Neural crest cell (in vitro differentiated cells): ENCODE measurements around the gene KCNK7. TPM values are rescaled to one million over a fixed set of nuclear protein-coding genes. Genes with fewer than 3 reads are reported as not detected.
A peak's percentile ranks its signal among the peaks of the same experiment; 100 is the strongest.

Experiments
- DNase-seq: peaks from one replicate; pipeline ENCODE4 v3.0.0; 2021; ENCODE audit warnings: low read depth, mixed read lengths, low spot score
- H3K27ac Mint-ChIP-seq: one replicate; pipeline ENCODE4 v1.8.0; 2021; ENCODE audit warnings: mild to moderate bottlenecking, mixed read lengths; ENCODE audit not compliant: unreplicated experiment
- H3K27me3 Mint-ChIP-seq: 2 replicates; pipeline ENCODE4 v1.8.0; 2021; ENCODE audit warnings: low read depth, mild to moderate bottlenecking, mixed read lengths
- H3K36me3 Mint-ChIP-seq: 2 replicates; pipeline ENCODE4 v1.8.0; 2021; ENCODE audit warnings: low read depth, mild to moderate bottlenecking, mixed read lengths
- H3K4me1 Mint-ChIP-seq: 2 replicates; pipeline ENCODE4 v1.8.0; 2021; ENCODE audit warnings: mixed read lengths
- H3K4me3 Mint-ChIP-seq: one replicate; pipeline ENCODE4 v1.8.0; 2021; ENCODE audit warnings: mild to moderate bottlenecking, mixed read lengths
- H3K9me3 Mint-ChIP-seq: 2 replicates; pipeline ENCODE4 v1.8.0; 2021; ENCODE audit warnings: mixed read lengths
- microRNA-seq: library from miRNA; unstranded; fragments of <30 nt; microRNA quantifications from one replicate; pipeline ENCODE4, GENCODE V29; 2020
- total RNA-seq: library from RNA; stranded (reverse); gene quantifications from 2 replicates; pipeline ENCODE4 v1.2.1, GENCODE V29; 2021
- TF ChIP-seq, protein P1 (sequence below): fragments of 200-600 bp; sonication (generic); conservative IDR thresholded peaks from 2 replicates; pipeline ENCODE4 v1.5.0; 2021; ENCODE audit warnings: antibody characterized with exemption, mild to moderate bottlenecking

KCNK7 gene
- total RNA-seq, 1 donor from 2014 or later: 1.0 TPM

DNA sequence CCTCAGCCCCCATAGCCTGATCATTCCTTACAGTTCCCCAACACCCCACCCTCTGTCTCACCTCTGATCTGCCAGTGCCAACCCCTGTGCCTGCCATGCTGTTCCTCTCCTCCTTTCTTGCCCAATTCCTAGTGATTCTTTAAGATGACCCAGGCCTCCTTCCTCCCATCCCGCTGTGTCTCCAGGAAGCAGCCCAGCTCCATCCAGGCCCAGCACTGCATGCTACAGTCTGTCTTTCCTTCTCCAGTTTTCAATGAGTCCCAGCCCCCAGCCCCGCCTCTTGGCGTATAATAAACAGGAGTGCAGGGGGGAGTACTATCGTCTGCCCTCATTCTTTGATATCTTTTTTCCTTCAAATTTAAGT is 49.8 kb downstream of the KCNK7 start:
- Mint-ChIP-seq H3K9me3 (no peaks in the 10 kb centered on the region), H3K4me1 (peaks cover 22% of the 10 kb centered on the region), H3K36me3 (no peaks in the 10 kb centered on the region), H3K27ac (no peak overlapping the region), H3K4me3 (peak overlapping the region; percentile 38), H3K27me3 (peaks cover 71% of the 10 kb centered on the region)
- TF ChIP-seq, protein P1, sequence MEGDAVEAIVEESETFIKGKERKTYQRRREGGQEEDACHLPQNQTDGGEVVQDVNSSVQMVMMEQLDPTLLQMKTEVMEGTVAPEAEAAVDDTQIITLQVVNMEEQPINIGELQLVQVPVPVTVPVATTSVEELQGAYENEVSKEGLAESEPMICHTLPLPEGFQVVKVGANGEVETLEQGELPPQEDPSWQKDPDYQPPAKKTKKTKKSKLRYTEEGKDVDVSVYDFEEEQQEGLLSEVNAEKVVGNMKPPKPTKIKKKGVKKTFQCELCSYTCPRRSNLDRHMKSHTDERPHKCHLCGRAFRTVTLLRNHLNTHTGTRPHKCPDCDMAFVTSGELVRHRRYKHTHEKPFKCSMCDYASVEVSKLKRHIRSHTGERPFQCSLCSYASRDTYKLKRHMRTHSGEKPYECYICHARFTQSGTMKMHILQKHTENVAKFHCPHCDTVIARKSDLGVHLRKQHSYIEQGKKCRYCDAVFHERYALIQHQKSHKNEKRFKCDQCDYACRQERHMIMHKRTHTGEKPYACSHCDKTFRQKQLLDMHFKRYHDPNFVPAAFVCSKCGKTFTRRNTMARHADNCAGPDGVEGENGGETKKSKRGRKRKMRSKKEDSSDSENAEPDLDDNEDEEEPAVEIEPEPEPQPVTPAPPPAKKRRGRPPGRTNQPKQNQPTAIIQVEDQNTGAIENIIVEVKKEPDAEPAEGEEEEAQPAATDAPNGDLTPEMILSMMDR: no peak
- no peak for DNase-seq

Small RNAs within 50 kb of the gene (microRNA-seq; reads per million reads assigned to microRNA genes)
- gene MIR4690: not detected

Other genes with a start within 250 kb of the KCNK7 start
- gene TIGD3, start 241.0 kb downstream of the KCNK7 start, total RNA-seq: 3.3 TPM in 2 replicates
- gene SLC25A45, start 213.2 kb downstream of the KCNK7 start, total RNA-seq: 1.5 and 1.8 TPM in 2 replicates
- gene FRMD8, start 209.2 kb downstream of the KCNK7 start, total RNA-seq: 25.6 and 29.0 TPM in 2 replicates
- gene NEAT1, start 173.0 kb downstream of the KCNK7 start, total RNA-seq: 29.8 and 37.2 TPM in 2 replicates
- 4,794 and 5,409 TPM in 2 replicates for gene MALAT1, start 96.8 kb downstream of the KCNK7 start, total RNA-seq
- gene SCYL1, start 70.7 kb downstream of the KCNK7 start, total RNA-seq: 66.0 and 68.8 TPM in 2 replicates
- gene LTBP3, start 37.4 kb downstream of the KCNK7 start, total RNA-seq: 21.0 and 22.5 TPM in 2 replicates
- 32.2 and 33.2 TPM in 2 replicates for gene ZNRD2, start 25.3 kb downstream of the KCNK7 start, total RNA-seq
- 82.4 and 86.3 TPM in 2 replicates for gene FAM89B, start 23.3 kb downstream of the KCNK7 start, total RNA-seq
- 13.6 and 15.3 TPM in 2 replicates for gene EHBP1L1, start 19.7 kb downstream of the KCNK7 start, total RNA-seq
- 88.3 and 94.0 TPM in 2 replicates for gene MAP3K11, start 18.4 kb upstream of the KCNK7 start, total RNA-seq
- gene PCNX3, start 20.0 kb upstream of the KCNK7 start, total RNA-seq: 58.2 and 58.9 TPM in 2 replicates
- 17.5 and 23.6 TPM in 2 replicates for gene SIPA1, start 42.3 kb upstream of the KCNK7 start, total RNA-seq
- 49.0 and 53.7 TPM in 2 replicates for gene RELA, start 67.1 kb upstream of the KCNK7 start, total RNA-seq
- 70.5 and 74.9 TPM in 2 replicates for gene KAT5, start 116.5 kb upstream of the KCNK7 start, total RNA-seq
- gene RNASEH2C, start 125.0 kb upstream of the KCNK7 start, total RNA-seq: 69.4 and 72.1 TPM in 2 replicates
- gene AP5B1, start 185.2 kb upstream of the KCNK7 start, total RNA-seq: 10.7 and 10.8 TPM in 2 replicates
- gene OVOL1, start 191.3 kb upstream of the KCNK7 start, total RNA-seq: not detected in 2 replicates
- 1.9 and 2.4 TPM in 2 replicates for gene SNX32, start 238.2 kb upstream of the KCNK7 start, total RNA-seq